ENCODE data around the gene CD58. TPM values are rescaled to one million over a fixed set of nuclear protein-coding genes. Genes with fewer than 3 reads are reported as not detected.

The CD58 gene
- total and polyA plus RNA-seq, 9 donors: 5.2 to 14.4 (median 6.8) TPM

DNA sequence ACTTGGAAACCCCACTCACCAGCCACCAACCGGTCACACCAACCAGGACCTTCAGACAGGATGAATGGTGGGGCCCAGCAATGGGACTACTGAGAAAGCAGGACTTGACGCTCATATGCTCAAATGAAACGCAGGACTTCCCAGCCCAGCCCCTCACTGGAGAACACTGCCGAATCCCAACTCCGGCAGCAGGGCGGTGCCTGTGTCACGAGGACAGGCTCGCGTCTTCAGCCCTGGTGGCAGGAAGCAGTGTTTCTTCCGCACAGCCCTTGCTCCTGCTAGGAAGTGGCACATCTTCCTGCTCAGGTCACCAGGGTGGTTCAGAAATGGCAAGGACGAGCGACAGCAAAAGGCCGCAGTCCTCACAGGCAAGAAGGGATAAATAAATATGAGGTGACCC, 38.9 kb downstream of the CD58 start:
- Histone ChIP-seq H3K9me3 (no peaks in the 10 kb centered on the region), H3K4me3 (no peak overlapping the region), H3K36me3 (no peaks in the 10 kb centered on the region), H3K27me3 (no peaks in the 10 kb centered on the region), H3K4me1 (ENCODE audit: insufficient read depth) (no peaks in the 10 kb centered on the region), H3K27ac (no peak overlapping the region)
- intact Hi-C loops (cut with DNase I): no loop called here
- TF ChIP-seq EP300 (IDR thresholded peaks at IDR 0.05) (no peak), POLR2A (IDR thresholded peaks at IDR 0.05) (no peak)
- TF ChIP-seq, protein P1, sequence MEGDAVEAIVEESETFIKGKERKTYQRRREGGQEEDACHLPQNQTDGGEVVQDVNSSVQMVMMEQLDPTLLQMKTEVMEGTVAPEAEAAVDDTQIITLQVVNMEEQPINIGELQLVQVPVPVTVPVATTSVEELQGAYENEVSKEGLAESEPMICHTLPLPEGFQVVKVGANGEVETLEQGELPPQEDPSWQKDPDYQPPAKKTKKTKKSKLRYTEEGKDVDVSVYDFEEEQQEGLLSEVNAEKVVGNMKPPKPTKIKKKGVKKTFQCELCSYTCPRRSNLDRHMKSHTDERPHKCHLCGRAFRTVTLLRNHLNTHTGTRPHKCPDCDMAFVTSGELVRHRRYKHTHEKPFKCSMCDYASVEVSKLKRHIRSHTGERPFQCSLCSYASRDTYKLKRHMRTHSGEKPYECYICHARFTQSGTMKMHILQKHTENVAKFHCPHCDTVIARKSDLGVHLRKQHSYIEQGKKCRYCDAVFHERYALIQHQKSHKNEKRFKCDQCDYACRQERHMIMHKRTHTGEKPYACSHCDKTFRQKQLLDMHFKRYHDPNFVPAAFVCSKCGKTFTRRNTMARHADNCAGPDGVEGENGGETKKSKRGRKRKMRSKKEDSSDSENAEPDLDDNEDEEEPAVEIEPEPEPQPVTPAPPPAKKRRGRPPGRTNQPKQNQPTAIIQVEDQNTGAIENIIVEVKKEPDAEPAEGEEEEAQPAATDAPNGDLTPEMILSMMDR (IDR thresholded peaks at IDR 0.05): no peak
- DNase-seq: no peak
- 91 to 94% (median 93%) methylated on average over 13 of the region's 13 CpGs for WGBS, 3 donors

DNA sequence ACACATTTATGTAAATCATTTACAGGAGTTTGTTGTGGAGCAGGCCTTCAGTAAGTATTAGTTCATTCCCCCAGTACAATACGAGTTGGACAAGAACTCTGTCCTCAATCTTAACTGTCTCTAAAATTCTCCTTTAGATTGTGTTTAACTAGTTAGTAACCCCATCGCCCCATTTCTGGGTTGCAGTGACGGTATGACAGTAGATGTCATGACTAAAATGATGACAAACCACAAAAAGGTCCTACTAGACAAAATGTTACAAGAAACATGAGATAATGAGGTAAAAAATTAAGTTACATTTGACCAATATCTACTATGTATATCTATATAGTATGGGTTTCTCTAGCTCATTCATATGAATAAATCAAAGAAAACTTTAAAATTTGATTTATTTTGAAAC, 41.1 kb downstream of the CD58 start:
- H3K36me3 ChIP-seq: no peaks in the 10 kb centered on the region
- 83 to 89% (median 84%) methylated on average over 3 of the region's 3 CpGs for WGBS, 3 donors
- DNase-seq: no peak
- H3K27me3 ChIP-seq: no peaks in the 10 kb centered on the region
- H3K27ac ChIP-seq: no peak overlapping the region
- H3K4me1 ChIP-seq (ENCODE audit: insufficient read depth): no peaks in the 10 kb centered on the region
- no peaks in the 10 kb centered on the region for H3K9me3 ChIP-seq
- TF ChIP-seq, protein P1 (IDR thresholded peaks at IDR 0.05): no peak
- TF ChIP-seq POLR2A (IDR thresholded peaks at IDR 0.05) (no peak), EP300 (IDR thresholded peaks at IDR 0.05) (no peak)
- intact Hi-C loops (cut with DNase I): no loop called here
- no peak overlapping the region for H3K4me3 ChIP-seq

DNA sequence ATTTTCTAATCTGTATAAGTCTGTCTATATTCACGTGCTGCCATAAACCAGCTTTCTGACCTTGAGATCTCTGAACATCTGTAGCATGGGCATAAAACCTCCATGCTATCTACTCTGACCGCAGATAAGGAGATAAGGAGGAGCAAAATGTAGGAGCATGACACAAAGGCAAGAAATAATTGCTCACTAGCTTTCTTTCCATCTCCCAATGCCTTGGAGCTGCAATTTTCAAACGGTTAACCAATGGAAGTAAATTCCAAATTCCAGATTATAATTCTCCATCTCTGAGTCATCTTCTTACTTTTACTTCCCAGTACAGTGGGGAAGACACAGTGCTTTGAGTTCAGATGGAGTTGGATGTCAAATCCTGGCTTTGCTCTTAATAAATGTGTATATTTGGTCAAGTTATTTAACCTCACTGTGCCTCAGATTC, 41.6 kb downstream of the CD58 start:
- no peaks in the 10 kb centered on the region for H3K9me3 ChIP-seq
- no peaks in the 10 kb centered on the region for H3K4me1 ChIP-seq (ENCODE audit: insufficient read depth)
- no peaks in the 10 kb centered on the region for H3K36me3 ChIP-seq
- H3K27ac ChIP-seq: no peak overlapping the region
- no peak for DNase-seq
- TF ChIP-seq POLR2A (IDR thresholded peaks at IDR 0.05) (no peak), EP300 (IDR thresholded peaks at IDR 0.05) (no peak)
- TF ChIP-seq, protein P1 (IDR thresholded peaks at IDR 0.05): no peak
- no peaks in the 10 kb centered on the region for H3K27me3 ChIP-seq
- 53 to 69% (median 54%) methylated on average over 3 of the region's 3 CpGs for WGBS, 3 donors
- intact Hi-C loops (cut with DNase I): no loop called here
- no peak overlapping the region for H3K4me3 ChIP-seq

DNA sequence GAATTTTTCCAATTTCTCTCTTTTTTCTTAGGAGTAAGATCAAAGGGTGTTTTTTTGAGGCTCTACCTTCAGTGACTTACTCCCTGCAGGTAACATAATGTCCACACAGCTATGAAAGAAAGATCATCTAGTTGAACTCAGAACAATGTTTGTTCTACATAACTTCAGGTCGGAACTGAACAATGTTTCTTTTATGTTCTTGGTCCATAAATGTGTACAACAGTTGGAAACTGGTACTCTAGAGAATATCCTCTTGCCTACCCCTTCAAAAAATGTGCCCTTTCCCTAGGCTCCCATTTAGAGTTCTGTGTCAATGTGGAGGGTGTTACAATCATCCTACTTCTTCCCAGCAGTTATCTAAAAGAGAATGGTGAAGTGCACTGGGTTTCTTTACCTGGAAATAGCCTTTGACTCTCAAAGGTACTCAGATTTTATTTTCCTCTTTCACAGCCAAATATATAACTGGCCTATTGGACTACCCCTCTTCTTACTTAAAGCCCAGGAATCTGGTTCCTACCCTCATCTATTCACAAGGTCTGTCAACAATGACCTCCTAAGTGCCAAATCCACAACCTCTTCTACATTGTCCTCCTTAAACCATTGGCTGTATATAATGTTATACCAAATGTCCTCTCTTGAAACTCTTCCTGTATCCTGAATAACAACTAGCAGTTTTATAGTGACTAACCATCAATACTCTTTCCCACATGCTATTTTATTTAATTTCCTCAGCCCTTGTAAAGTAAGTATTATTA, 42.3 kb downstream of the CD58 start:
- H3K9me3 ChIP-seq: no peaks in the 10 kb centered on the region
- WGBS, 3 donors: 87 to 93% (median 88%) methylated on average over 1 of the region's 1 CpG
- intact Hi-C loops (cut with DNase I): no loop called here
- H3K4me1 ChIP-seq (ENCODE audit: insufficient read depth): no peaks in the 10 kb centered on the region
- TF ChIP-seq, protein P1 (IDR thresholded peaks at IDR 0.05): no peak
- TF ChIP-seq POLR2A (IDR thresholded peaks at IDR 0.05) (no peak), EP300 (IDR thresholded peaks at IDR 0.05) (no peak)
- no peak overlapping the region for H3K4me3 ChIP-seq
- DNase-seq: no peak
- H3K36me3 ChIP-seq: no peaks in the 10 kb centered on the region
- H3K27ac ChIP-seq: no peak overlapping the region
- no peaks in the 10 kb centered on the region for H3K27me3 ChIP-seq

All from ovary (tissue), 9 donors.